A673 (cell line): ENCODE data around the gene REELD1. TPM values are rescaled to one million over a fixed set of nuclear protein-coding genes. Genes with fewer than 3 reads are reported as not detected.

ENCODE experiments used
- BruUV-seq: library from RNA; stranded (reverse); fragments of 400-500 nt; replicated peaks from 2 replicates; lab custom pipeline; 2021; lab: Mats Ljungman, UMichigan
- CTCF ChIA-PET: fragments of 300-600 bp; sonication (Branson Sonifier 250); formaldehyde crosslinking; loops from one replicate; lab custom pipeline; 2022; ENCODE audit warnings: antibody characterized with exemption; lab: Charles Lee
- POLR2A ChIA-PET: fragments of 300-600 bp; sonication (Branson Sonifier 250); formaldehyde crosslinking; loops from one replicate; lab custom pipeline; 2022; ENCODE audit warnings: antibody characterized with exemption; ENCODE audit not compliant: low non-redundant PET; lab: Charles Lee
- DNase-seq: peaks from one replicate; pipeline ENCODE4 v3.0.0-alpha.2; 2015; ENCODE audit warnings: low spot score
- H3K27ac ChIP-seq: fragments of 200-600 bp; sonication (generic); 2 replicates; pipeline ENCODE4 v1.5.1; 2016; ENCODE audit warnings: mixed run types, low read depth, mild to moderate bottlenecking, mixed read lengths, antibody characterized with exemption, low read length; ENCODE audit not compliant: poor library complexity, severe bottlenecking
- H3K27me3 ChIP-seq: fragments of 200-600 bp; sonication (generic); replicated peaks from 2 replicates; pipeline ENCODE4 v1.6.1; 2017; ENCODE audit warnings: mixed run types, low read depth, mild to moderate bottlenecking, mixed read lengths, antibody characterized with exemption, low read length; ENCODE audit not compliant: insufficient read depth, poor library complexity
- H3K36me3 ChIP-seq: fragments of 200-600 bp; sonication (generic); 2 replicates; pipeline ENCODE4 v1.6.1; 2016; ENCODE audit warnings: mixed run types, mild to moderate bottlenecking, mixed read lengths, antibody characterized with exemption, low read length; ENCODE audit not compliant: insufficient read depth, poor library complexity, severe bottlenecking
- H3K4me1 ChIP-seq: fragments of 200-600 bp; sonication (generic); 2 replicates; pipeline ENCODE4 v1.6.1; 2017; ENCODE audit warnings: mixed run types, mild to moderate bottlenecking, mixed read lengths, antibody characterized with exemption, low read length; ENCODE audit not compliant: insufficient read depth, poor library complexity, severe bottlenecking
- H3K4me3 ChIP-seq: fragments of 200-600 bp; sonication (generic); 2 replicates; pipeline ENCODE4 v1.5.1; 2016; ENCODE audit warnings: low read depth, mixed run types, mild to moderate bottlenecking, mixed read lengths, low read length; ENCODE audit not compliant: poor library complexity, severe bottlenecking
- H3K9me3 ChIP-seq: fragments of 200-600 bp; sonication (generic); 2 replicates; pipeline ENCODE4 v1.6.1; 2016; ENCODE audit warnings: mixed run types, low read depth, mild to moderate bottlenecking, mixed read lengths, antibody characterized with exemption, low read length; ENCODE audit not compliant: poor library complexity, severe bottlenecking
- EZH2 ChIP-seq: fragments of 200-600 bp; sonication (generic); IDR thresholded peaks from 2 replicates; pipeline ENCODE4 v1.6.1; 2017; ENCODE audit warnings: borderline replicate concordance, low read depth, mild to moderate bottlenecking, mixed read lengths, antibody characterized with exemption, low read length; ENCODE audit not compliant: poor library complexity, severe bottlenecking
- intact Hi-C: fragments of 100-400 bp; cut with micrococcal nuclease; formaldehyde crosslinking; loops from one replicate; pipeline ENCODE4 v1.10.0; 2022; ENCODE audit not compliant: unreplicated experiment
- total RNA-seq: library from RNA; stranded (reverse); gene quantifications from 2 replicates; pipeline ENCODE4 v1.2.3, GENCODE V29; 2021
- TF ChIP-seq, protein P1 (sequence below): fragments of 300-800, 200-600 bp; sonication (generic); conservative IDR thresholded peaks from 2 replicates; pipeline ENCODE4 v1.5.1; 2017; ENCODE audit warnings: low read depth, mild to moderate bottlenecking, antibody characterized with exemption, low read length, moderate library complexity, mixed read lengths

Gene REELD1
- total RNA-seq, 1 experiment from 2014 or later: not detected

DNA sequence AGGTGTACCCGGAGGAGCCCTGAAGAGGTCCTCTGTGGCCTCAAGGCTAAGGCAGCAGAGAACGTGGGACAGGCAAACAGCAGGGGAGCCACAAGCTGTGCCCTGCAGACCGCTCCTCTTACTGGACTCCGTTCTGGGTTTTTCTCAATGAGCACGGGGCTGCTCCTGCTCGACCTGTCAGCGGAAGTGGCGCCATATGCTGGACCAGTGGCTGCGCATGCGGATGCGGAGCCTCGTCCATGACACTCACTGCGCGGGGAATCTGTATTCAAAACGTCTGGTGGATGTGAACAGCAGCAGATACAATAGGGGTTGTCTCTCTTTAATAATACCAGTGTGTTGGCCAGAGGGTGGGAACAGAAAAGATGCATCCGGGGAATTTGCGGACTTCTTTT lies 29.5 kb downstream of the REELD1 start:
- H3K4me3 ChIP-seq: no peak overlapping the region
- no peaks in the 10 kb centered on the region for H3K9me3 ChIP-seq
- no peak overlapping the region for H3K27ac ChIP-seq
- ChIA-PET POLR2A (no interaction called here), CTCF (no interaction called here)
- H3K36me3 ChIP-seq: no peaks in the 10 kb centered on the region
- intact Hi-C loops: loop anchor here (2.0 kb wide), 1 partner anchor 673 kb away; no protein-coding TSS in a partner anchor
- peaks cover 14% of the 10 kb centered on the region for H3K4me1 ChIP-seq
- no TSS peak for BruUV-seq
- no peaks in the 10 kb centered on the region for H3K27me3 ChIP-seq
- no peak for TF ChIP-seq EZH2
- TF ChIP-seq, protein P1, sequence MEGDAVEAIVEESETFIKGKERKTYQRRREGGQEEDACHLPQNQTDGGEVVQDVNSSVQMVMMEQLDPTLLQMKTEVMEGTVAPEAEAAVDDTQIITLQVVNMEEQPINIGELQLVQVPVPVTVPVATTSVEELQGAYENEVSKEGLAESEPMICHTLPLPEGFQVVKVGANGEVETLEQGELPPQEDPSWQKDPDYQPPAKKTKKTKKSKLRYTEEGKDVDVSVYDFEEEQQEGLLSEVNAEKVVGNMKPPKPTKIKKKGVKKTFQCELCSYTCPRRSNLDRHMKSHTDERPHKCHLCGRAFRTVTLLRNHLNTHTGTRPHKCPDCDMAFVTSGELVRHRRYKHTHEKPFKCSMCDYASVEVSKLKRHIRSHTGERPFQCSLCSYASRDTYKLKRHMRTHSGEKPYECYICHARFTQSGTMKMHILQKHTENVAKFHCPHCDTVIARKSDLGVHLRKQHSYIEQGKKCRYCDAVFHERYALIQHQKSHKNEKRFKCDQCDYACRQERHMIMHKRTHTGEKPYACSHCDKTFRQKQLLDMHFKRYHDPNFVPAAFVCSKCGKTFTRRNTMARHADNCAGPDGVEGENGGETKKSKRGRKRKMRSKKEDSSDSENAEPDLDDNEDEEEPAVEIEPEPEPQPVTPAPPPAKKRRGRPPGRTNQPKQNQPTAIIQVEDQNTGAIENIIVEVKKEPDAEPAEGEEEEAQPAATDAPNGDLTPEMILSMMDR: no peak
- no peak for DNase-seq

DNA sequence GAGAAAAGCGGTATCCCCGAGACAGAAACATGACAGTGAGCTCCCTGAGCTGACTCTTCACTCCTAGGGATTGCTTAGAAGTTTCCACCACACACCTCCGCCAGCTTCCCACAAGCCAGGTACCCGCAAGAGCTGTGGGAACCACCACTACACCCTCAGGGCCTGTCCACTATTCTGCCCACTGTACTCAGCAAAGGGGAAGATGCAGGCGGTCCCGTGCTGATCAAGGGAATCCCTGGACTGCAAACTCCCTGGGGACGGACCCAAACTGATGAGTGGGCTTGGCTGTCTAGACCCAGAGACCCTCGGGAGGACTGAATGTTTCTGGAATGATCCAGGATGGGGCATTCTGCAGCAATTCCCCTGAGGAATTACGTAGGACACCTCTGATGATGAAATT lies 30.2 kb downstream of the REELD1 start:
- no peaks in the 10 kb centered on the region for H3K27me3 ChIP-seq
- DNase-seq: no peak
- ChIA-PET POLR2A (no interaction called here), CTCF (interaction anchor here (0.5 kb wide), 1 partner anchor 11 kb away, joined by 7 read pairs; no protein-coding TSS in a partner anchor)
- intact Hi-C loops: no loop called here
- no TSS peak for BruUV-seq
- H3K4me1 ChIP-seq: peaks cover 14% of the 10 kb centered on the region
- H3K27ac ChIP-seq: no peak overlapping the region
- H3K4me3 ChIP-seq: no peak overlapping the region
- no peaks in the 10 kb centered on the region for H3K36me3 ChIP-seq
- TF ChIP-seq EZH2: no peak
- TF ChIP-seq, protein P1: no peak
- no peaks in the 10 kb centered on the region for H3K9me3 ChIP-seq

DNA sequence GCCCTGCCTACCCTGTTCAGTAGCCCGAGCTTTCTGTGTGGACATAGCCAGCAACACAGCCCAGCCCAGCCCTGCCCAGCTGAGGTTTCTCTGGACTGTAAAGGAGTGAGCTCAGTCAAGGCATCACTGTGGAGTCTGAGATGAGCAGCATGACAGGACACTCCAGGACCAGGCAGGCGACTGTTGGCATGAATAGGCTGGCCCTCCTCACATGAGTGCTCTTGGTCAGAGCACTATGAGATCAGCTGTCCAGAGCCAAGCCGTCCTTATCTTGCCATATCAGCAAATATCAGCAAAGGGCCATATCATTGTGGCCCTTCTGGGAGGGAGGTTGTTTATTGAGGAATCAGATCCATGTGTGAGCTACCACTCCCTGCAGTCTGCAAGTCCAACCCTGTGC lies 30.9 kb downstream of the REELD1 start:
- H3K4me1 ChIP-seq: peaks cover 14% of the 10 kb centered on the region
- H3K9me3 ChIP-seq: no peaks in the 10 kb centered on the region
- BruUV-seq: no TSS peak
- no peak overlapping the region for H3K27ac ChIP-seq
- TF ChIP-seq, protein P1: no peak
- TF ChIP-seq EZH2: no peak
- H3K36me3 ChIP-seq: no peaks in the 10 kb centered on the region
- H3K27me3 ChIP-seq: no peaks in the 10 kb centered on the region
- POLR2A ChIA-PET: no interaction called here
- intact Hi-C loops: no loop called here
- no peak for DNase-seq
- no peak overlapping the region for H3K4me3 ChIP-seq
- CTCF ChIA-PET: interaction anchor here (0.5 kb wide), 1 partner anchor 12 kb away, joined by 7 read pairs; no protein-coding TSS in a partner anchor
